K562 (cell line): Measurements from ENCODE around the gene PIMREG. TPM values are rescaled to one million over a fixed set of nuclear protein-coding genes. Genes with fewer than 3 reads are reported as not detected.

ENCODE experiments used
- ATAC-seq: fragments of 200-7000 bp; cut with Tn5 transposase; 3 replicates; pipeline ENCODE4 v1.9.1; 2020; ENCODE audit warnings: moderate library complexity
- BruUV-seq: library from RNA; stranded (reverse); fragments of 400-500 nt; replicated peaks from 2 replicates; lab custom pipeline; 2021; lab: Mats Ljungman, UMichigan
- CTCF ChIA-PET: fragments of 300-600 bp; formaldehyde crosslinking; extraction: SDS; loops from one replicate; lab custom pipeline; 2021; ENCODE audit warnings: low intra/inter-chr PET ratio; lab: Yijun Ruan, JAX
- POLR2A ChIA-PET: fragments of 300-600, 350-650 bp; sonication (Branson Sonifier 250); formaldehyde crosslinking; extraction: SDS; loops from one replicate; lab custom pipeline; 2021; ENCODE audit warnings: antibody characterized with exemption, inconsistent platforms; lab: Yijun Ruan, JAX
- DNase-seq, 4 experiments: peaks; one replicate each; pipeline versions ENCODE4 v3.0.0 to v3.0.0-alpha.2; 2011 to 2018; ENCODE audit warnings: low spot score in 3 of 4, mixed read lengths in 3 of 4; ENCODE audit errors: extremely low read depth in 1 of 4
- FAIRE-seq: peaks from 2 replicates; lab custom pipeline; 2011; peaks lifted over from hg19 to GRCh38; lab: Jason Lieb, UNC
- H2AFZ ChIP-seq: 2 replicates; pipeline ENCODE4 v1.6.0; 2011; ENCODE audit warnings: low read depth, low read length, control low read depth, inconsistent platforms
- H3K27ac ChIP-seq: fragments of 200-600 bp; 3 replicates; pipeline ENCODE4 v1.8.0; 2011; ENCODE audit warnings: low read depth, mild to moderate bottlenecking, control low read depth, inconsistent platforms, low read length, moderate library complexity, mixed read lengths; ENCODE audit errors: extremely low read depth
- H3K27me3 ChIP-seq, 2 experiments: fragments of 300-600 bp in 1 of 2; 2 replicates in 1 of 2; 3 replicates in 1 of 2; pipeline versions ENCODE4 v1.6.0 to v1.8.0; 2011; ENCODE audit warnings: inconsistent platforms in 2 of 2, low read length in 2 of 2, mild to moderate bottlenecking in 1 of 2, mixed read lengths in 1 of 2, moderate library complexity in 1 of 2; ENCODE audit not compliant: control insufficient read depth in 2 of 2, insufficient read depth in 2 of 2
- H3K36me3 ChIP-seq: fragments of 300-600 bp; 3 replicates; pipeline ENCODE4 v1.8.0; 2011; ENCODE audit warnings: mild to moderate bottlenecking, low read length, inconsistent platforms; ENCODE audit not compliant: control insufficient read depth, insufficient read depth
- H3K4me1 ChIP-seq, 2 experiments: fragments of 200-600 bp in 1 of 2; replicated peaks in 1 of 2; 2 replicates in 1 of 2; 3 replicates in 1 of 2; pipeline versions ENCODE4 v1.5.1 to v1.8.0; 2011; ENCODE audit warnings: inconsistent platforms in 2 of 2, low read length in 2 of 2, mild to moderate bottlenecking in 1 of 2, mixed read lengths in 1 of 2, moderate library complexity in 1 of 2; ENCODE audit not compliant: control insufficient read depth in 2 of 2, insufficient read depth in 2 of 2
- H3K4me2 ChIP-seq: 2 replicates; pipeline ENCODE4 v1.6.1; 2011; ENCODE audit warnings: low read length, control low read depth, inconsistent platforms, mixed read lengths; ENCODE audit not compliant: insufficient read depth
- H3K4me3 ChIP-seq: fragments of 200-600 bp; sonication (generic), shearing (Covaris generic); 2 replicates; pipeline ENCODE4 v1.5.1; 2016; ENCODE audit warnings: control low read depth, inconsistent platforms
- H3K79me2 ChIP-seq: fragments of 200-600 bp; 3 replicates; pipeline ENCODE4 v1.8.0; 2011; ENCODE audit warnings: low read length, inconsistent platforms; ENCODE audit not compliant: control insufficient read depth, insufficient read depth
- H3K9ac ChIP-seq, 2 experiments: 2 replicates each; pipeline versions ENCODE4 v1.6.0 to v1.6.1; 2011; ENCODE audit warnings: low read depth in 2 of 2, low read length in 2 of 2, control low read depth in 1 of 2, inconsistent platforms in 1 of 2, mild to moderate bottlenecking in 1 of 2, mixed read lengths in 1 of 2; ENCODE audit not compliant: insufficient read depth in 1 of 2
- H3K9me1 ChIP-seq: one replicate; pipeline ENCODE4 v1.6.0; 2011; ENCODE audit warnings: inconsistent platforms, mild to moderate bottlenecking, low read length, moderate library complexity; ENCODE audit not compliant: control insufficient read depth, insufficient read depth
- H3K9me3 ChIP-seq: replicated peaks from 2 replicates; pipeline ENCODE4 v1.5.1; 2011; ENCODE audit warnings: low read depth, low read length, inconsistent platforms; ENCODE audit not compliant: control insufficient read depth, insufficient read depth
- H4K20me1 ChIP-seq: replicated peaks from 2 replicates; pipeline ENCODE4 v1.6.1; 2011; ENCODE audit warnings: low read length, inconsistent platforms, mixed read lengths; ENCODE audit not compliant: control insufficient read depth, insufficient read depth
- NFXL1 ChIP-seq: fragments of 450-650 bp; formaldehyde crosslinking; IDR thresholded peaks from 2 replicates; pipeline ENCODE4 v1.4.0; 2021; ENCODE audit warnings: mild to moderate bottlenecking
- NR0B1 ChIP-seq: fragments of 450-650 bp; IDR thresholded peaks from one replicate; pipeline ENCODE4 v1.6.1; 2018; ENCODE audit warnings: mild to moderate bottlenecking, moderate library complexity; ENCODE audit not compliant: partially characterized antibody
- ZNF449 ChIP-seq: fragments of 250-450 bp; sonication (Bioruptor Pico); IDR thresholded peaks from 2 replicates; pipeline ENCODE4 v1.8.0; 2022; ENCODE audit warnings: moderate library complexity, mild to moderate bottlenecking, inconsistent platforms
- ZNF77 ChIP-seq: fragments of 250-450 bp; sonication (Bioruptor Pico); IDR thresholded peaks from 2 replicates; pipeline ENCODE4 v1.5.0; 2020
- WGBS: fragments of 100-300 bp; shearing (Covaris generic); methylation state at CpG from one replicate; pipeline ENCODE4 v1.1.6; 2016; ENCODE audit warnings: low coverage, mixed read lengths; ENCODE audit not compliant: insufficient coverage; ENCODE audit errors: missing lambda C conversion rate; 5-methylcytosine and 5-hydroxymethylcytosine counted together
- in situ Hi-C: fragments of 300-500 bp; cut with MboI; formaldehyde crosslinking; loops from 4 replicates; pipeline ENCODE4 v1.15.0; 2018; ENCODE audit warnings: inconsistent platforms, mixed read lengths
- intact Hi-C: fragments of 100-400 bp; cut with micrococcal nuclease; formaldehyde crosslinking; loops from 2 replicates; pipeline ENCODE4 v1.14.2; 2022
- polyA plus RNA-seq, 8 experiments: library from polyadenylated mRNA; depleted of rRNA in 4 of 8; stranded (reverse) in 5 of 8; unstranded in 3 of 8; fragments of >200 nt; fragmentation: Nextera tagmentation in 2 of 8; fragmentation: Illumina TruSeq in 1 of 8; extraction: Ambion mirVana in 2 of 8; extraction: Trizol in 1 of 8; gene quantifications; 2 replicates each; pipeline versions ENCODE4 v1.2.1 to v1.2.3, GENCODE V29; 2011 to 2014; ENCODE audit warnings: inconsistent platforms in 1 of 8, missing spikeins in 1 of 8
- total RNA-seq, 7 experiments: library from RNA; depleted of rRNA in 6 of 7; stranded (reverse); fragments of >200 nt in 6 of 7; fragmentation: Illumina TruSeq in 2 of 7; extraction: Trizol in 2 of 7; gene quantifications; 2 replicates each; pipeline versions ENCODE4 v1.2.1 to v1.2.3, GENCODE V29; 2011 to 2021; ENCODE audit warnings: low replicate concordance in 1 of 7

PIMREG gene
- total and polyA plus RNA-seq, 9 of the 15 experiments (the other 6 are each of a cell fraction or from before 2014, with no cell fraction given) = 1.1 to 16.7 (median 9.4) TPM

- peak overlapping the region in 1 of 2 experiments; percentile 4; a peak in 2 of 4 replicates for H3K9ac ChIP-seq
- no peaks in the 10 kb centered on the region for H3K27me3 ChIP-seq
- H4K20me1 ChIP-seq = no peaks in the 10 kb centered on the region
- POLR2A ChIA-PET = no interaction called here
- FAIRE-seq = no peak
- ATAC-seq = peak; percentile 50
- no peaks in the 10 kb centered on the region for H3K9me1 ChIP-seq
- WGBS = 66% methylated on average over 3 of the region's 10 CpGs
- H3K4me2 ChIP-seq = no peak overlapping the region; the same call in 1 of the 2 replicates
- no peak overlapping the region for H3K4me3 ChIP-seq
- no peaks in the 10 kb centered on the region for H3K36me3 ChIP-seq
- intact Hi-C loops = loop anchor here (10.0 kb wide), 1 partner anchor 187 kb away; the partner anchor contains the start of genes KIAA0753 and TXNDC17
- no peak overlapping the region for H3K27ac ChIP-seq
- CTCF ChIA-PET = no interaction called here
- H3K79me2 ChIP-seq = no peaks in the 10 kb centered on the region
- no TSS peak for BruUV-seq
- no peak overlapping the region for H2AFZ ChIP-seq
- H3K4me1 ChIP-seq = peaks cover 19 to 44% of the 10 kb centered on the region in 2 experiments
- in situ Hi-C loops = no loop called here
- DNase-seq = peak in 1 of 4 experiments; percentile 18
- TF ChIP-seq ZNF77 (CRISPR knock-in tag) (no peak), NR0B1 (no peak), ZNF449 (CRISPR knock-in tag) (no peak), NFXL1 (no peak)
- H3K9me3 ChIP-seq = no peaks in the 10 kb centered on the region
These were observed 13.6 kb downstream of the PIMREG start for GRCh38 chr17:6457688-6458459.
